Endothelial cell of umbilical vein (primary cell): ENCODE results near the gene KDSR. TPM values are rescaled to one million over a fixed set of nuclear protein-coding genes. Genes with fewer than 3 reads are reported as not detected.

Experiments used
- BruUV-seq: library from RNA; stranded (reverse); fragments of 400-500 nt; replicated peaks from 2 replicates; lab custom pipeline; 2021; lab: Mats Ljungman, UMichigan
- CTCF ChIA-PET: fragments of 300-600, 350-600 bp; sonication (Branson Sonifier 250); formaldehyde crosslinking; loops from one replicate; lab custom pipeline; 2021; ENCODE audit warnings: antibody characterized with exemption, inconsistent platforms; lab: Charles Lee
- POLR2A ChIA-PET: fragments of 300-600, 350-600 bp; sonication (Branson Sonifier 250); formaldehyde crosslinking; loops from one replicate; lab custom pipeline; 2021; ENCODE audit warnings: antibody characterized with exemption, inconsistent platforms; lab: Charles Lee
- DNase-seq: peaks from one replicate; pipeline ENCODE4 v3.0.0-alpha.2; 2011; ENCODE audit warnings: low read depth, low spot score
- FAIRE-seq: peaks from 2 replicates; lab custom pipeline; 2011; peaks lifted over from hg19 to GRCh38; lab: Jason Lieb, UNC
- H2AFZ ChIP-seq: 2 replicates; pipeline ENCODE4 v1.6.0; 2012; ENCODE audit warnings: low read depth, low read length, control low read depth, inconsistent platforms
- H3K27ac ChIP-seq: 2 replicates; pipeline ENCODE4 v1.5.1; 2011; ENCODE audit warnings: low read depth, mild to moderate bottlenecking, control low read depth, low read length, moderate library complexity; ENCODE audit not compliant: insufficient read depth
- H3K27me3 ChIP-seq, 2 experiments: 2 replicates each; pipeline versions ENCODE4 v1.6.0 to v1.6.1; 2011; ENCODE audit warnings: low read length in 2 of 2, mixed read lengths in 1 of 2; ENCODE audit not compliant: control insufficient read depth in 2 of 2, insufficient read depth in 2 of 2
- H3K36me3 ChIP-seq, 2 experiments: 2 replicates in 1 of 2; 3 replicates in 1 of 2; pipeline ENCODE4 v1.5.1; 2011; ENCODE audit warnings: low read length in 2 of 2, mild to moderate bottlenecking in 1 of 2, moderate library complexity in 1 of 2; ENCODE audit not compliant: control insufficient read depth in 2 of 2, insufficient read depth in 2 of 2; ENCODE audit errors: extremely low read depth in 1 of 2
- H3K4me1 ChIP-seq: 3 replicates; pipeline ENCODE4 v1.5.1; 2011; ENCODE audit warnings: mild to moderate bottlenecking, low read length; ENCODE audit not compliant: control insufficient read depth, insufficient read depth; ENCODE audit errors: extremely low read depth
- H3K4me2 ChIP-seq: 2 replicates; pipeline ENCODE4 v1.6.1; 2011; ENCODE audit warnings: low read length, control low read depth, mixed read lengths; ENCODE audit not compliant: insufficient read depth
- H3K4me3 ChIP-seq, 3 experiments: fragments of 200-600 bp in 1 of 3; sonication (generic), shearing (Covaris generic) in 1 of 3; replicated peaks in 1 of 3; 2 replicates each; pipeline ENCODE4 v1.5.1; 2011 to 2016; ENCODE audit warnings: control low read depth in 3 of 3, low read length in 3 of 3, mild to moderate bottlenecking in 2 of 3, inconsistent platforms in 1 of 3, low read depth in 1 of 3, moderate library complexity in 1 of 3; ENCODE audit not compliant: insufficient read depth in 1 of 3
- H3K79me2 ChIP-seq: 2 replicates; pipeline ENCODE4 v1.6.0; 2012; ENCODE audit warnings: low read length, inconsistent platforms; ENCODE audit not compliant: control insufficient read depth, insufficient read depth
- H3K9ac ChIP-seq: replicated peaks from 2 replicates; pipeline ENCODE3; 2011; ENCODE audit warnings: low read length, control low read depth; ENCODE audit not compliant: insufficient read depth; ENCODE audit errors: extremely low read depth
- H3K9me1 ChIP-seq: replicated peaks from 3 replicates; pipeline ENCODE4 v1.6.0; 2011; ENCODE audit warnings: mild to moderate bottlenecking, low read length; ENCODE audit not compliant: control insufficient read depth, insufficient read depth; ENCODE audit errors: extremely low read depth
- H3K9me3 ChIP-seq: replicated peaks from 2 replicates; pipeline ENCODE4 v1.5.1; 2012; ENCODE audit warnings: low read length, inconsistent platforms; ENCODE audit not compliant: control insufficient read depth, insufficient read depth
- H4K20me1 ChIP-seq: replicated peaks from 2 replicates; pipeline ENCODE3; 2011; ENCODE audit warnings: mild to moderate bottlenecking, low read length; ENCODE audit not compliant: control insufficient read depth, insufficient read depth; ENCODE audit errors: extremely low read depth
- EZH2 ChIP-seq: IDR thresholded peaks from 2 replicates; pipeline ENCODE4 v1.6.1; 2012; ENCODE audit warnings: borderline replicate concordance, low read depth, mild to moderate bottlenecking, moderate library complexity, low read length, inconsistent platforms; ENCODE audit not compliant: severe bottlenecking
- FOS ChIP-seq: IDR thresholded peaks from 2 replicates; pipeline ENCODE4 v1.6.1; 2011; ENCODE audit warnings: mild to moderate bottlenecking, low read length, moderate library complexity, borderline replicate concordance; ENCODE audit not compliant: insufficient read depth
- GATA2 ChIP-seq: IDR thresholded peaks from 2 replicates; pipeline ENCODE4 v1.7.0; 2011; ENCODE audit warnings: low read depth, mild to moderate bottlenecking, moderate library complexity, mixed read lengths, low read length; ENCODE audit not compliant: insufficient read length, insufficient read depth
- JUN ChIP-seq: IDR thresholded peaks from 2 replicates; pipeline ENCODE4 v1.6.1; 2011; ENCODE audit warnings: borderline replicate concordance, low read depth; ENCODE audit not compliant: insufficient read length, insufficient read depth
- MAX ChIP-seq: IDR thresholded peaks from 2 replicates; pipeline ENCODE4 v1.6.1; 2011; ENCODE audit not compliant: insufficient read depth, insufficient read length
- MYC ChIP-seq: IDR thresholded peaks from one replicate; pipeline ENCODE4 v1.6.1; 2011; ENCODE audit warnings: mild to moderate bottlenecking, low read depth, low read length
- POLR2A ChIP-seq: IDR thresholded peaks from 2 replicates; pipeline ENCODE4 v1.6.1; 2012; ENCODE audit warnings: low read depth, mild to moderate bottlenecking, control low read depth, low read length
- POLR2AphosphoS5 ChIP-seq: IDR thresholded peaks from 2 replicates; pipeline ENCODE4 v1.6.1; 2012; ENCODE audit warnings: low read depth, mild to moderate bottlenecking, control low read depth, low read length, moderate library complexity; ENCODE audit not compliant: insufficient read depth
- dilution Hi-C: fragments of 300-500 bp; cut with MboI; formaldehyde crosslinking; loops from one replicate; pipeline ENCODE4 v1.15.0; 2019; ENCODE audit warnings: low sequenced_read_pairs; ENCODE audit not compliant: extremely low pct_ligation_motif_present
- intact Hi-C: fragments of 100-400 bp; cut with micrococcal nuclease; formaldehyde crosslinking; loops from one replicate; pipeline ENCODE4 v1.10.0; 2022
- polyA plus RNA-seq, 4 experiments: library from polyadenylated mRNA; depleted of rRNA in 3 of 4; stranded (reverse) in 3 of 4; unstranded in 1 of 4; fragments of >200 nt; gene quantifications; 2 replicates each; pipeline versions ENCODE4 v1.2.1 to v1.2.3, GENCODE V29; 2011 to 2012; ENCODE audit warnings: missing spikeins in 1 of 4
- total RNA-seq: library from RNA; stranded (reverse); gene quantifications from 2 replicates; pipeline ENCODE4 v1.2.3, GENCODE V29; 2021
- TF ChIP-seq, protein P1 (sequence below), 2 donors: IDR thresholded peaks; 1 replicate in 1 of 2; 2 replicates in 1 of 2; pipeline ENCODE4 v1.5.1; 2011; ENCODE audit warnings: low read length in 2 of 2, mild to moderate bottlenecking in 2 of 2, moderate library complexity in 2 of 2, control low read depth in 1 of 2, inconsistent platforms in 1 of 2, low read depth in 1 of 2; ENCODE audit not compliant: insufficient read depth in 1 of 2; ENCODE audit errors: extremely low read depth in 1 of 2

The KDSR gene
- total and polyA plus RNA-seq, 2 donors (not counting 3 experiments of a cell fraction or from before 2014, with no cell fraction given): 17.1 to 43.1 TPM

DNA sequence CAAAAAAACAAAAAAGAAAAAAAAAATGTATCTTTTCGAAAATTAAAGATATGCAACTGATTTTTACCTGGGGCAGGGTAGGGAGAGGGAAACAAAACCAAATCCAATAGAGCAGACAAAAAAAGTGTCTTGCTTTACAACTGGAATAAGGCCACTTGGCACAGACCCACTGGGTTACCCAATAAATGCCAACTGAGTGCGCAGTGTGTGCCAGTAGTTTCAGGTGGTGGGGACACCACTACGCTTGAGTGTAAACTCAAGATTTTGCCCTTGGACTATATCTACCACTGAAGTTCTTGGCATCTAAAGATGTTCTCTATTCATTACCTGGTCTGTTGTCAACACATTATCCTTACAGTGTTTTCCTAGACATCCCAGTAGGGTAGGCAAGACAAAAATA lies 39.0 kb upstream of the KDSR start:
- Histone ChIP-seq H3K9ac (no peak overlapping the region), H3K9me3 (no peaks in the 10 kb centered on the region), H3K79me2 (peaks cover 9% of the 10 kb centered on the region), H3K27me3 (no peaks in the 10 kb centered on the region), H3K4me3 (no peak overlapping the region), H2AFZ (no peak overlapping the region), H3K27ac (no peak overlapping the region), H3K4me2 (no peak overlapping the region), H4K20me1 (no peaks in the 10 kb centered on the region), H3K4me1 (peaks cover 6% of the 10 kb centered on the region), H3K36me3 (peaks cover 18 to 29% of the 10 kb centered on the region in 2 experiments), H3K9me1 (no peaks in the 10 kb centered on the region)
- no TSS peak for BruUV-seq
- no peak for FAIRE-seq
- dilution Hi-C loops (no loop called here), intact Hi-C loops (no loop called here)
- TF ChIP-seq, protein P1, sequence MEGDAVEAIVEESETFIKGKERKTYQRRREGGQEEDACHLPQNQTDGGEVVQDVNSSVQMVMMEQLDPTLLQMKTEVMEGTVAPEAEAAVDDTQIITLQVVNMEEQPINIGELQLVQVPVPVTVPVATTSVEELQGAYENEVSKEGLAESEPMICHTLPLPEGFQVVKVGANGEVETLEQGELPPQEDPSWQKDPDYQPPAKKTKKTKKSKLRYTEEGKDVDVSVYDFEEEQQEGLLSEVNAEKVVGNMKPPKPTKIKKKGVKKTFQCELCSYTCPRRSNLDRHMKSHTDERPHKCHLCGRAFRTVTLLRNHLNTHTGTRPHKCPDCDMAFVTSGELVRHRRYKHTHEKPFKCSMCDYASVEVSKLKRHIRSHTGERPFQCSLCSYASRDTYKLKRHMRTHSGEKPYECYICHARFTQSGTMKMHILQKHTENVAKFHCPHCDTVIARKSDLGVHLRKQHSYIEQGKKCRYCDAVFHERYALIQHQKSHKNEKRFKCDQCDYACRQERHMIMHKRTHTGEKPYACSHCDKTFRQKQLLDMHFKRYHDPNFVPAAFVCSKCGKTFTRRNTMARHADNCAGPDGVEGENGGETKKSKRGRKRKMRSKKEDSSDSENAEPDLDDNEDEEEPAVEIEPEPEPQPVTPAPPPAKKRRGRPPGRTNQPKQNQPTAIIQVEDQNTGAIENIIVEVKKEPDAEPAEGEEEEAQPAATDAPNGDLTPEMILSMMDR (IDR thresholded peaks at IDR 0.05; ENCODE audit: extremely low read depth in 1 of 2, insufficient read depth in 1 of 2, low read depth in 1 of 2, low read length in 2 of 2): no peak
- no peak for TF ChIP-seq MYC
- no peak for TF ChIP-seq MAX
- no peak for TF ChIP-seq FOS
- TF ChIP-seq JUN: no peak
- no peak for TF ChIP-seq EZH2
- TF ChIP-seq POLR2AphosphoS5: no peak
- no peak for TF ChIP-seq GATA2
- no peak for TF ChIP-seq POLR2A
- ChIA-PET POLR2A (no interaction called here), CTCF (no interaction called here)
- DNase-seq: no peak
